ENCODE data around the gene PARD3B.
A peak's percentile ranks its signal among the peaks of the same experiment; 100 is the strongest.

Gene PARD3B

GRCh38 chr2:205520311-205520710 lies 975.0 kb downstream of the PARD3B start:
- Histone ChIP-seq H3K4me1 (ENCODE audit: insufficient read depth, poor library complexity, severe bottlenecking) (no peaks in the 10 kb centered on the region), H3K27me3 (ENCODE audit: insufficient read depth, poor library complexity, severe bottlenecking) (no peaks in the 10 kb centered on the region), H3K36me3 (ENCODE audit: low read depth) (no peaks in the 10 kb centered on the region), H3K27ac (ENCODE audit: poor library complexity, severe bottlenecking) (no peak overlapping the region), H3K9me3 (ENCODE audit: severe bottlenecking) (no peaks in the 10 kb centered on the region), H3K4me3 (ENCODE audit: severe bottlenecking) (no peak overlapping the region)
- DNase-seq (ENCODE audit: low spot score) (no peak), ATAC-seq (ENCODE audit: low read depth) (no peak)
- TF ChIP-seq CTCF (IDR thresholded peaks at IDR 0.05; ENCODE audit: poor library complexity, severe bottlenecking) = no peak

GRCh38 chr2:205524656-205525055 lies 979.4 kb downstream of the PARD3B start:
- no peaks in the 10 kb centered on the region for H3K9me3 ChIP-seq (ENCODE audit: severe bottlenecking)
- peak; percentile 56; the same call in 2 of the 3 replicates for ATAC-seq (ENCODE audit: low read depth)
- no peak for TF ChIP-seq CTCF (IDR thresholded peaks at IDR 0.05; ENCODE audit: poor library complexity, severe bottlenecking)
- no peaks in the 10 kb centered on the region for H3K36me3 ChIP-seq (ENCODE audit: low read depth)
- no peaks in the 10 kb centered on the region for H3K27me3 ChIP-seq (ENCODE audit: insufficient read depth, poor library complexity, severe bottlenecking)
- H3K4me1 ChIP-seq (ENCODE audit: insufficient read depth, poor library complexity, severe bottlenecking) = no peaks in the 10 kb centered on the region
- no peak for DNase-seq (ENCODE audit: low spot score)
- H3K27ac ChIP-seq (ENCODE audit: poor library complexity, severe bottlenecking) = no peak overlapping the region
- H3K4me3 ChIP-seq (ENCODE audit: severe bottlenecking) = no peak overlapping the region

DNA sequence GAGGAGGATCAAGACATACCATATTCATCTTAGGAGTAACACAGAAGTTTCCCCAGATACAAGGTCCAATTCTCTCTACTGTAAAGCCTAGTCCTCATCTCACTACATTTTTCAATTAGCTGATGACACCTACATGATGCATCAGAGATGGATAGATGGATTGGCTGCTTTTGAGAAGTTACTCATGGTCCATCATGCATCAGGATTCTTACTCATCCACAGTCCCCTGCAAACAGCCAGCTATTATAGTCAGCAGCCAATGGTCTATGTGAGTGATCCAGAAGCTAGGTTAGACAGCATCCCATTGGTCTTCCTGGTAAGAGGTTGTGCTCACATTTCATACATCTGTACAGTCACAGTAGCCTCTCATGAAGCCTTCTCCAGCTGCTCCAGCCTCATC lies 982.5 kb downstream of the PARD3B start:
- no peak for TF ChIP-seq CTCF (IDR thresholded peaks at IDR 0.05; ENCODE audit: poor library complexity, severe bottlenecking)
- no peaks in the 10 kb centered on the region for H3K27me3 ChIP-seq (ENCODE audit: insufficient read depth, poor library complexity, severe bottlenecking)
- ATAC-seq (ENCODE audit: low read depth) (peak; percentile 56; the same call in 2 of the 3 replicates), DNase-seq (ENCODE audit: low spot score) (no peak)
- H3K36me3 ChIP-seq (ENCODE audit: low read depth) = no peaks in the 10 kb centered on the region
- H3K27ac ChIP-seq (ENCODE audit: poor library complexity, severe bottlenecking) = no peak overlapping the region
- H3K4me1 ChIP-seq (ENCODE audit: insufficient read depth, poor library complexity, severe bottlenecking) = no peaks in the 10 kb centered on the region
- H3K9me3 ChIP-seq (ENCODE audit: severe bottlenecking) = no peaks in the 10 kb centered on the region
- H3K4me3 ChIP-seq (ENCODE audit: severe bottlenecking) = no peak overlapping the region

- Histone ChIP-seq H3K4me3 (ENCODE audit: severe bottlenecking) (no peak overlapping the region), H3K9me3 (ENCODE audit: severe bottlenecking) (no peaks in the 10 kb centered on the region), H3K27me3 (ENCODE audit: insufficient read depth, poor library complexity, severe bottlenecking) (no peaks in the 10 kb centered on the region), H3K4me1 (ENCODE audit: insufficient read depth, poor library complexity, severe bottlenecking) (no peaks in the 10 kb centered on the region), H3K27ac (ENCODE audit: poor library complexity, severe bottlenecking) (no peak overlapping the region), H3K36me3 (ENCODE audit: low read depth) (no peaks in the 10 kb centered on the region)
- no peak for TF ChIP-seq CTCF (IDR thresholded peaks at IDR 0.05; ENCODE audit: poor library complexity, severe bottlenecking)
- no peak for DNase-seq (ENCODE audit: low spot score)
- ATAC-seq (ENCODE audit: low read depth) = no peak
Measured at GRCh38 chr2:205531072-205531471, 985.8 kb downstream of the PARD3B start.

DNA sequence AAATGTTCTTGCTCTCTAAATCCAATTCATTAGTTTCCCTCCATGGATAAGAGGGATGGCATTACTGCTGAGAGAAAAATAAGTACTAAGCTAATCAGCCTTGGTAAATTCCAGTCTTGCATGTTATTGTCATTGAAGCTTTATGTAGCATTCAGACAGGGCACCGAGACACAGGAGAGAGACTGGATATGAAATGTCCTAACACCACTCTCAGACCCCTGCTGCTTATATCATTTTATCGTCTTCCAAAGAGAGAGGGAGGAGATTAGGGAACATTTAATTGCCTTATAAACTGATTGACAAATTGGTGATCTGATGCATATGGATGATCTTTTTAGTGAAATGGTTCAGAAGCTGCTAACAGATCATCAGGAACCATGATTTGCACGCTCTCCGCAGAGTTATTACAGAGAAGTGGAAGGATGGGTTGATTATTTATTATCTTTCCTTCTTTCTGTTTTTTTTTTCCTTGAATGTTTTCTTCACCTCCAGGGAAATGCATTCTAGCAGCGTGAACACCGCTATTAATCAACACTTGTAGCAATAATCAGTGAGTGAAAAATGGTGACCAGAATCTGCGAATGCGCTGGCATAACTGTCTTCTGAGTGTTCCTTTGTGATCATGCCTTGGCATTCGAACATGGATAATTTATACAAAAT lies 986.3 kb downstream of the PARD3B start:
- Histone ChIP-seq H3K4me3 (ENCODE audit: severe bottlenecking) (no peak overlapping the region), H3K36me3 (ENCODE audit: low read depth) (no peaks in the 10 kb centered on the region), H3K4me1 (ENCODE audit: insufficient read depth, poor library complexity, severe bottlenecking) (no peaks in the 10 kb centered on the region), H3K27me3 (ENCODE audit: insufficient read depth, poor library complexity, severe bottlenecking) (no peaks in the 10 kb centered on the region), H3K27ac (ENCODE audit: poor library complexity, severe bottlenecking) (no peak overlapping the region), H3K9me3 (ENCODE audit: severe bottlenecking) (no peaks in the 10 kb centered on the region)
- no peak for DNase-seq (ENCODE audit: low spot score)
- ATAC-seq (ENCODE audit: low read depth) = no peak
- no peak for TF ChIP-seq CTCF (IDR thresholded peaks at IDR 0.05; ENCODE audit: poor library complexity, severe bottlenecking)
